T-helper 22 cell (primary cell): ENCODE results near the gene NOC2L.
"Not testable (repeated sequence)": the region's sequence is repeated elsewhere in the genome, so short reads cannot be mapped to it uniquely, and the experiment has no call there.

Source experiments
- DNase-seq: peaks from one replicate; pipeline ENCODE4 v3.0.0-alpha.2; 2020; ENCODE audit warnings: low read depth

NOC2L gene

DNA sequence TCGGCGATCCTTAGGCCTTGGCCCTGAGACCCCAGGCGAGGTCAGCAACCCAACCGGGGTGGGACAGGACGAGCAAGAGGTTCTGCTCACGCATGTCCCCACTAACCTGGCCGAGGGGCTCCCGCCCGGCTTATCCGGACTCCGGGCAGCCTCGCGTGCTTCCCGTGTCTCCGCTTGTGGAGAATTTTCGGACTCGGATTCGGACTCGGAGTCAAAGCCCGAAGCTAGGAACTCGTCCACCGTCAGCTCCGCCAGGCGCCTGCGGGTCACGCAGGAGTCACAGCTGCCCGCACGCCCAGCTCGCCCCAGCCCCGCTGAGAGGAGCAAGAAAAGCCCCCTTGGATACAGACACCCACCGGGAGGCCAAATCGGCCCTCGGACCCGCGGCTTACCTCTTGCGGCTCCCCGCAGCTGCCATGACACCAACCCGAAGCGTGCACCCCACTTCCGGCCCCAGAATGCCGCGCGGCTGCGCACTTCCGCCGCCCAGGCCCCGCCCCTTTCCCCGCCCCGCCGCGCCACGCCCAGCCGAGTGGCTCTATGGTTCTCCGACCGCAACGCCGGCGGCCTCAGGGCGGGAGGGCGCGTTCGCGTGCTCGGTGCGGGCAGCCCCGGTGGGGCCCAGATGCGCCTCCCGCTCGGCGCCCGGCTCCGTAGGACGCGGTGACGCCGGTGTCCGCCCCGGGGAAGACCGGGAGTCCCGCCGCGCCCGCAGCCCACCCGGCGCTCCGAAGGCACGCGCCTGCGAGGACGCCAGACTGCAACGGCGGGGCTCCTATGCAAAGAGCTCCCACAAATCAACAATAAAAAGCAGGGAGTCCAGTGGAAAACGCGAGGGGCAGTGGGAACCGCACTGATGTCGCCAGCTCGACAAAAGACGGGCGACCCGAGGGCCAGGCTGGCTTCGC is at the start of gene NOC2L:
TSS of gene NOC2L (minus strand) at position 434 of the 908 bp plus-strand sequence. CDS start at position 418, 16 bp downstream.
- DNase-seq = peak; percentile 86

DNA sequence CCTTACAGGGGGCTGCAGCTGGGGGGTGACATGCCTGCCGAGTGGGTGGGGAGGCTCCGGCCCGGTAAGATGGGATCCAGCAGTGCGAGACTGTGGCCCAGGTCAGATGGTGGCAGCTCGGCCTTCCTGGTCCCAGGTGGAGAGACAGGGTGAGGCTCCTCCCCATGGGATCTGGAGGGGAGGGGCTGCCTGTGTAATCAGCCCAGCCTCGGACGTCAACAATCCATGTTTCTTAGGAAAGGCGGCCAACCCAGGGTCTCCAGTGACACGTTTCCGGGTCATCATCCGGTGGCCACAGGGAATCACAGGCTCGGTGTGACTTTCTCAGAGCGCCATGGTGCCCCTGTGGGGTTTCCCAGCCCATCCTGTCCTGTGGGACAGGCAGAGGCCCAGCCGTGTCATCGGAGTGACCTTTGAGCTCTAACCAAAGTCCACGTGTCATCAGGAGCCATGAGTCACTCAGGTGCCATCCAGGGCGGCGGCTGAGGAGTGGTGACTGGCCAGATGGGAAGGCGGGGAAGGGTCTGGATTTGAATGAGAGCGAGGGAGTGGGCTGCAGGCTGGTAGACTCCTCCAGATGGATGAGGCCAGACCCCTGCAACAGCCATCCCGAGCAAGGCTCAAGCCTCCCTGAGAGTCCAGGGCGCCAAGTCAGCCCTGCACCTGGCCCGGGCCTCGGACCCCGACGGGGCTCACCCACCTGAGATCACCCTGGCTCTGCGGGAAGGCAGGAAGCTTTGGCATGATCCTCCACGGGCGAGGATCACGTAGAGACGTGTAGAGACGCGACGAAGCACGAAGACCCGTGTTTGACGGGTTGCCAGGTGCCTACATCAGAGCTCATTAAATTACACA is 47.5 kb upstream of the NOC2L start:
- DNase-seq = no peak

DNA sequence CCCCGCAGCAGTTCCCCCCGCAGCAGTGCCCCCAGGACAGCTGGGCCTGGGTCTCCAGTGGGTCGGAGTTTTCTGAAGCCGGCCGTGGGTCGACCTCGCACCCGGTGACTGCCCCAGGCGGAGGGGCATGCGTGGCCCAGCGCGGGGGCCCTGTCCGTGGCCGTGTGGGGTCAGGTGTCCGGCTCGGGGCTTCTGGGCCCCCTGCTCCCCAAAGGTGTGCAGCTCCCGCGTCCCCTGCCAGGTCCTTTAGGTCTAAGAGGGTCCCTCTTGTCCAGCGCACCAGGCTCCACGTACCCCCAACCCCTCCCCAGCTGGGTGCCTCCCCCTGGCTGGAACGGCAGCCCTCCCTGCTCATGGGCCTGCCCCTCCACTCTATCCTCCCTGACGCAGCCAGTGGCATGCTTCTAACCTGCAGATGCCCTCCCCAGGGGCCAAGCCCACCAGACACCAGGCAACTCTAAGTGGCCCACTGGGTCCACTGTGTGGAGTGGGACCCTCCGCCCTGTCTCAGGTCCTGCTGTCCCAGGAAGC is 46.8 kb upstream of the NOC2L start:
- DNase-seq = no peak

DNA sequence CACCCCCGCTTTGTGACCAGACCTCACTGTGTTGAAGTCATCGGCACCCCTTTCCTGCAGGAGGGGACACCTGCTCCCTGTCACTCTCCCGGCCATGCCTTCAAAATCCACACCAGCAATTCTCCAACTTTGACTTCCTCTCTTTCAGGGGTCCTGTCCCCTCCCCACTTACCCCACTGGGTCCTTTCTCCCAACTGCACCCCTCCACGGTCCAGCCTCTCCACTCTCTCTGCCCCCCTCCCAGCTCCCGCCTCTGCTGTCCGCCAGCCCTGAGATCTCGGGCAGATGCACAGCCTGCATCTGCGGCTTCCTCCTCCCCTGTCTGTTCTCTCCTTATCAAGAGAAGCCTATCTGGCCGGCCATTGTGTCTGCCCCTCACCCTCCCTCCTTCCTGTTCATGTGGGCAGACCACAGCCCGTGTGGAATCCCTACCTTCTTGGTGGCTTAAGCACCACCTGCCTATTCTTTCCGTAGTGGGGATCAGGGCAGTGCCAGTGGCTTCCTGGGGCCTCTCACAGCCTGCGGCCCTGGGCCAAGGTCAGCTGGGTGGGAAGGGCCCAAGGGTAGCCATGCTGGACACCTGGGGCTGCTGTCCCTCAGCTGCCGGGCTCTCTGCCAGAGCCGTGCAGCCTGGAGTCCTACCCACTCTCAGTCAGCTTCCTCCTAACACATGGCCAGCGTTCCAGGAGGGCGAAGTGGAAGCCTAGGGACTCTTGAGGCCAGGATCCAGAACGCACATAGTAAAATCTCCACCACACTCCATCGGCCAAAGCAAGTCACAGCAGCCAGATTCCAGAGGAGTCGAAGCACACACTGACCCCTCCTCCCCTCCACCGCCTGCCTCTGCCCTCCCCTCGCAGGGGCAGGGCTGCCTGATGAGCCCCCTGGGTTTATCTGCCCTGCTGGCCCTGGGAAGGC is 46.0 kb upstream of the NOC2L start:
- no peak for DNase-seq

DNA sequence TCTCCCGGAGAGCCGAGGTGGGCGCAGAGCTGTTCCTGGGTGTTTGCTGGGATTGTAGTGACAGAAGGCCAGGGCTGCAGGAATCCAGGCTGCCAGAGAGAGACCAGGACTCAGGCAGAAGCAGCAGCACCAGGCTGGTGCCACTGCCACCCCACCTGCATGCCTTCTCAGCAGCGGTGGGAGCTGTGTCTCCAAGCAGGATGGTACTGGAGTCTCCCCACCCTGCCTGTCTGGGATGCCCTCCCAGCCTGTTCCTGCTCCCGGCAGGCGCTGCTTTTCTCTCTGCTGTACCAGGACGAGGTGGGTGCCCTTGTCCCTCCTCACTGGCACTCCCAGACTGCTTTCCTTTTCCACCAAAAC is 45.3 kb upstream of the NOC2L start:
- no peak for DNase-seq

DNA sequence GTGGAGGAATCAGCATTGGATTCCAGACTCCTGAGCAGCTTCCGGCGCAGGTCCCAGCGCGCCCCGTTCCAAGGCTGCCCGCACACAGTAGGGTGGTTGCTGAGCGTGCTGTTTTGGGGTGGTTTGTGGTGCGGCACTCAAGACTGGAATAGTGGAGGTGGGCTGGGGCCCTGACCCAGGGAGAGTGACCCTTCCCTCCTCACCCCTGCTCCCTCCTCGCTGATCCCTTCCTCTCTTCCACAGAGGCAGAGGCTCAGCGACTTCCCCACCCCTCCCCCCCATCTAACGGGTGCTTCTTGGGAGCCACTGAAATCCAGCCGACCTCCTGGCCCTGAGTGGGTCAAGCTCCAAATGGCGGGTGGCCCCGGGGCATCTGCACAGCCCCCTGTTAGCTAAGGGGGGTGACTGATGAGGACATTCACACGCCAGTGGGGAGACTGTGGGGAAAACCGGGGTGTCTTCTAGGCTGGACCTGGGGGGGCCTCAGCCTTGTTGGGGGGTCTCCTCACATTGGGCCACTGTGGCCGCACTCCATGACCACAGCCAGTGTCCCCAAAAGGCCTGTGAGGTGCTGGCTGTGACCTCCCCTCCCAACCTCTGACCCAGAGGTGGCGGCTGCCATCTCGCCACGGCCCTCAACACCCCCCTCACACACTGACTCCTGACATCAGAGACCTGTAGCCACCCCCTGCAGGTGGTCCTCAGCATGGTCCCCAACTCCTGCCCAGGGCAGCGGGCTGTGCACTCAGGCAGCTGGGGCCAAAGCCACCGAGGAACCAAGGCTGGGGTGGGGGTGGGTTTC is 44.8 kb upstream of the NOC2L start:
- no peak for DNase-seq

DNA sequence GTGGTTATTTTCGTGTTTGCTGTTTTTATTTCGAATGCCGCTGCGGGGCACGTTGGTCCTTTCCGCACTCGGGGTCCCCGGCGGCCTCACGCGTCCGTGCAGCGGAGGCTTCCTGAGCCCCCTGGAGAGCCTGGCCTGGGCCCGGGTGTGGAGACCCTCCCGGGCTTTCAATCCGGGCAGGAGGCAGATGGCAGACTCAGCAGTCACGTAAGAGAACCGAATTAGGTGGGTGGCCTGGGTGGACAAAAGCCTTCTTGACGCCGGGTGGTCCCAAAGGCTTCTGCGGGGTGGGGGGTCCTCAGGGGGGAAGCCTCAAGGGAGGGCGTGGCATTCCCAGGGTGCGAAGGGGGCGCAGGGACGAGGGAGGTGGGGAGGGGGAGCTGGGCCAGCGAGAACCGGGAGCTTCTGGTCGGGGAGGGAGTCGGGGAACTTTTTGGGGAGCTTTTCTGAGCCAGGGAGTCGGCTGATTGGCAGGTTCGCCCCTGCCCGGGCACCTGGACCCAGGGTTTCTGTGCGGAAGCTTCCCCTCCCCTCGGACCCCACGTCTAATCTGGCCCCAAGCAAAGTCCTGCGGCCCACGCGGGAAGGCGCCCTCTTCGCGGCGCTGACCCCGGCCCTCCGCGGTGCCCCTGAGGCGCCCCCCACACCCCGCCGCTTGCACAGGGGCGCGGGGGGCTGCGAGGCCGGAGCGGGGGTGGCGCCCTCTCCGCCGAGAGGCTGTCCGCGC is 42.2 kb upstream of the NOC2L start:
- DNase-seq = no peak

DNA sequence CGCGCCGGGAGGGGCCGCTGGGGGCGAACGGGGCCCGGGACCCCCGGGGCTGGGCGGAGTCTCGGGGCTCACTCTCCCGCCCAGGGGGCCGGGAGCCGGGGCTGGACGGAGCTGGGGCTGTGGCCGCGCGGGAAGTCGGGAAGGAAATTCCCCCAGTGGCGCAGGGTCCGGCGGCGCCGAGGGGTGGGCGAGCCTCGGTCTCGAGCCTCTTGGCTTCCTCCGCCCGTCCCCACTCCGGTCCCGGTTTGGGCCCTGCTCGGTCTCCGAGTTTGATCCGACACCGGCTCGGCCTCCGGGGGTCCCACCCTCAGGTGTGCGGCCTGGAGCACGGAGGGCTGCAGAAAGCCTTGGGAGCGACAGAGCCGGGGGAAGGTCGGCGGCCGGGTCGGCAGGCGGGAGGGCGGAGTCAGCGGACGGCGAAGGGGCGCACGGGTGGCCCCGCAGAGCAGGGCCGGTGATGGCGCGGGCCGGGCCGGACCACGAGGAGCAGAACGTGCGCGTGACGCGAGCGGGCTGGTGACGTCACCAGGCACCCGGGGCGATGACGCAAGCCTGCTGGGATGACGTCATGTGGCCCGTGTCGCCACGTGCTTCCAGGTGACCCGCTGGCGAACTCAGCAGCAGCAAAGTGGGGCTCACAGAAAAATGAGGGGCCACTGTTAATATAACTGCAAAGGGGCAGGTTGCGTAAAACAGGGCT is 41.5 kb upstream of the NOC2L start:
- DNase-seq = peak; percentile 57

DNA sequence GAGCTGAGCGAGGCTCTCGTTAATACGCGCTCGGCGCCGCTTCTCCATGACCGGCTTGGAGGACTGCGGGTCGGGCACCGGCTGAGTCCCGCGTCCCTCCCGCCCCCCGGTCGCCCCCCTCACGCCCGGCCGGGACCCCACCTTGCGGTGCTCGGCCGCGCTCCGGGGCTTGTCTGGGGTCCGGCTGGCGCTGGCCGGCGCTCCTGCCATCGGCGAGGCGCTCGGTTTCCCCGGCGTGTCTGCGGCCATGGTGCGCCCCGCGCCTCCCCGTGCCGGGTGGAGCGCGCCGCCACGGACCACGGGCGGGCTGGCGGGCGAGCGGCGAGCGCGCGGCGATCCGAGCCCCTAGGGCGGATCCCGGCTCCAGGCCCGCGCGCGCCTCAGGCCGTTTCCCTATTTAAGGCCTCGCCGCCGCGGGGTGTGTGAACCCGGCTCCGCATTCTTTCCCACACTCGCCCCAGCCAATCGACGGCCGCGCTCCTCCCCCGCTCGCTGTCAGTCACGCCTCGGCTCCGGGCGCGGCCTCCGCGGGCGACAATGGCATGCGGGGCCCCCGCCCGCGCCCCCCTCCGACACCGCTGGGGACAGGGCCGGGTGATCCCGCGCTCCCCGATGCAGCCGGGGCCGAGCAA is 40.8 kb upstream of the NOC2L start, which contains the start of gene HES4:
TSS of gene HES4 (minus strand) at position 373 of the 632 bp plus-strand sequence. CDS start at position 249, 124 bp downstream.
- peak; percentile 51 for DNase-seq

DNA sequence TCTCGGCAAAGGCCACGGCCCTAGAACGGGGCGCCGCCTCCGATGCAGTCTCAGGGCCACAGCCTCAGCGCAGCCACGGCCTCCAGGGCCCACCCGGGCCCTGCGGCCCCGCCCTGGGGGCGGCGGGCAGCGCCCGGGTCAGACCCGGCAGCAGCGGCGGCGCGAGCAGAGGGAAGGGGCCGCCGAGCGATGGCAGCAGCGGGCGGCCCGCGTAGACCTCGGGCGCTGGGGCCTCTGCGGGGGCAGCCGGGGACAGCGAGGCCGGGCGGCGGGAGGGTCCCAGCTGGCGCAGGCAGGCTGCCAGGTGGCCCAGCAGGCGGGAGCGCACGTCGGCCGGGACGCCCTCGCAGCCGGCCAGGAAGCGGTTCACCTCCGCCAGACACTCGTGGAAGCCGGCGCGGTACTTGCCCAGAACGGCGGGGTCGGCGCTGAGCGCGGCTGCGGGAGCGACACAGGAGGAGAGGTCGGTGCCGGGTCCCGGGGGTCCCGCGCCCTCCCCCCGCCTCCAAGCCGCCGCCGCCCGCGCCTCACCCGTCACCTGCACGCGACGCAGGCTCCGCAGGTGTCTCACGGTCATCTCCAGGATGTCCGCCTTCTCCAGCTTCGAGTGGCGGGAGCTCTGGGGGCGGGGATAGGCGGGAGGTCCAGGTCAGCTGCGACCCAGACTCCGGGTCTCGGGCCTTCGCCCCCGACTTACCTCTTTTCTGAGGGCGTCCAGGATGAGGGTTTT is 40.1 kb upstream of the NOC2L start:
- no peak for DNase-seq

DNA sequence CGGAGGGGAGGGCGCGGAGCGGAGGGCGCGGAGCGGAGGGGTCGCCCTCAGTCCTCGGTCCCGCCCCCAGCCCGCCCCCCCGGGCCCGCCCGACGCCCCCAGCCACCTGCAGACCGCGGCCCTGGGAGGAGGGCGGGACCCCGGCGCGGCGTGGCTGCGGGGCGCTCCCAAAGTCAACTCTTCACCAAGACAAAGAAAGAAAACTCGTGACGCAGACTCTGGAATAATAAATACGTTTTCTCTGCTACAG is 39.6 kb upstream of the NOC2L start:
- no peak for DNase-seq

DNA sequence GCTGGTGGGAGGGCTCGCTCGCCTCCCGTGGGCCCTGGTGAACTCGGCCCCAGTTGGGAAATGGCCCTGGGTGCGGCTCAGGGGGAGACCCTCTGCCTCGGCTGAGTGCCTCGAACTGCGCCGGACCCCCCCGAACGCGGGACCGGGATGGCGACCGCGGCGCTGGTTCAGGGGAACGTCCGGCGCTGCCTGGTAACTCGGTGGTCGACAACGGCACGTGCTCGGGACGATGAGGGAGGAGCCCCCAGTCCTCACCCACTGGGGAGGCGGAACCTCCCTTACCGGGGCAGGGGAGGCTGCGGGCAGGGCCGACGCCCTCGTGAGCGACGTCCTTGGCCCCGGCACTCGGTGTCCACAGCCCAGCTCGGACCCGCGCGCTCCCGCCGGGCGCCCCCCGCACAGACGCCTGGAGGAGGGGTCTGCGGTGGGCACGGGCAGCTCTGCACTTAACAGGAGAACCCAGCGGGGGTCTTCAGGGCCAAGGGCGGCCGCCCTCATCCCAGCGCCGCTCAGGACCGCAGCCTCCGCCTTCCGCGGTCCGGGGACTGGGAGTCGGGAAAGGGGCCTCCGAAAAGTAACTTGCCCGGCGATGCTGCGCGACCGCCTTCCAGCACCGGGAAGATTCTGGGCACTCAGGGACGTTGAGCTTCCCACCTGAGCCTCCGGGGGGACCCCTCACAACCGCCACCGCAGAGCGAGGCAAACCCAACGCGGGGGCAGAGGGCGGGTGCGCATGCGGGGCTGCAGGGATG is 39.1 kb upstream of the NOC2L start:
- DNase-seq = no peak

DNA sequence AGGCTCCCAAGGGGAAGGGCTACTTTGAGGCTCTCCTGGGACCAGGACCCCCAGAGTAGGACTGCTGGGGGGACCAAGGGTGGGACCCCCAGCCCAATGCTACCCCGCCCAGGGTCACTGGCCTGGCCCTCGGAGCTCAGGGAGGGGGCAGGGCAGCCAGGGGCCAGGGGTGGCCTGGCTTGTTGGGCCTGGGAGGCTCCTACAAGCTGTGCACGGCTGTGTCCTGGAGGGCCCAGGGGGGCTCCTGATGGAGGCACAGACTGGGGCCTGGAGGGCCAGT is 38.6 kb upstream of the NOC2L start:
- DNase-seq = no peak

DNA sequence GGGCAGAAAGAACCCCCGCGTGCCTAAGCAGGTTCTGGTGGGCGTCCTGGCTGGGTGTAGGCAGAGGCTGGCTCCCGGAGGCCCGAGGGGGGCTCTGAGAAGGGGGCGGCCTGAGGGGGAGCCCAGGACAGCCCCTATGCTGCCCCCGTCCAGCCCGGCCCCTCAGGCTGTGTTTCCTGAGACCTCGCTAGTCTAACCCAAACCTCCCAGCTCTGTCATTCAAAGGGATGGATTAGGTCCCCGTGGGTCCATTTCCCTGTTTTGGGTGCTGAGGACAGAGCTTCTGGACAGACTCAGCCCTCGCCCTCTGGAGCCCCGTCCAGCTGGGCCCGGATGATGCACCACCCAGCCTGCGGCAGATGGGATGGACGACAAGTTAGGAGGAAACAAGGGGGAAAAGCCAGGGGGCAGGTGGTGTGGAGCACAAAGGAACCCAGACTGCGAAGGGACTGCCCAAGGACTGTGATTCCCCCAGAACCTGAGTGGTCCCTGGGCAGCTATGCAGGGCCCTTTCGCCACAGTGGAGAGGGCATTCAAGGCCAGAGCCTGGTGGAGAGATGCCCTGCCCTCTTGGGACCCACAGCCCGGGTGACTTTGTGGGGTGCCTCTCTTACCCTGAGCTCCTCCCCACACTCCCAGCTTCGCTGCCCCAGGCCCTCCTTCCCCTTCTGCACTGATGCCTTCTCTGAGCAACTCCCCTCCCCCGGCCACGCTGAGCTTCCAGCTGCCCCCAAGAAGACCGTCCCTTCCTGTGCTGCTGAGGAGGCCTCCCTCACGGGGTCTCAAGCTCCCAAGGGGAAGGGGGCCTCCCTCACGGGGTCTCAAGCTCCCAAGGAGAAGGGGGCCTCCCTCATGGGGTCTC is 38.0 kb upstream of the NOC2L start:
- no peak for DNase-seq

DNA sequence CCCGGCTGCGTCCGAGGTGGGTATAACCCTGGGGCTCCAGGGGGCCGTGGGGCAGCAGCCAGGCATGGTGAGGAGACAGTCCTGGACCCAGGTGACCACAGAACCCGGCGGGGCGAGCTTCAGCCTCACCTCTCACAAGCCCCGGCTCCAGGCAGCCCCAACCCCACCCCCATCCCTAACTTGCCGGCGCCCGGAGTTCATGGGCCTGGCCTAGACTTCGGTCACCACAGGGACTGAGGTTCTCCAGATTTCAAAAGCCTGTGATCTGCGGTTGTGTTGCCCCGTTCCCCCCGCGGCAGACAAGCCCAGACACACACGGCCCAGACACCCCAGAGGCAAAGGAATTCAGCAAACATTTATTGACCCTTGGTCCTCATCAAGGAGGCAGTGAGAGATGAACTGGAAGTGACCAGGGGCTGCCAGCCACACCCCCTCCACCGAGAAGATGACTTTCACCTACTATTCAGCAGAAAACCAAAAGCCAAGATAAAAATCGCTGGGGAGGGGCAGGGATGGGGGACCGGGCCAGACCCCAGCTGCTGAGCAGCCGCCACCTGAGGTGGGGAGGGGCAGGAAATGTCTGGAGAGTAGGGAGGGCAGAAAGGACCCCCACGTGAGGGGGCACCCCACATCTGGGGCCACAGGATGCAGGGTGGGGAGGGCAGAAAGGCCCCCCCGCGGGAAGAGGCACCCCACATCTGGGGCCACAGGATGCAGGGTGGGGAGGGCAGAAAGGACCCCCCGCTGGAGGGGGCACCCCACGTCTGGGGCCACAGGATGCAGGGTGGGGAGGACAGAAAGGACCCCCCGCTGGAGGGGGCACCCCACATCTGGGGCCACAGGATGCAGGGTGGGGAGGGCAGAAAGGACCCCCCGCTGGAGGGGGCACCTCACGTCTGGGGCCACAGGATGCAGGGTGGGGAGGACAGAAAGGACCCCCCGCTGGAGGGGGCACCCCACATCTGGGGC is 36.9 kb upstream of the NOC2L start:
- DNase-seq = no peak

DNA sequence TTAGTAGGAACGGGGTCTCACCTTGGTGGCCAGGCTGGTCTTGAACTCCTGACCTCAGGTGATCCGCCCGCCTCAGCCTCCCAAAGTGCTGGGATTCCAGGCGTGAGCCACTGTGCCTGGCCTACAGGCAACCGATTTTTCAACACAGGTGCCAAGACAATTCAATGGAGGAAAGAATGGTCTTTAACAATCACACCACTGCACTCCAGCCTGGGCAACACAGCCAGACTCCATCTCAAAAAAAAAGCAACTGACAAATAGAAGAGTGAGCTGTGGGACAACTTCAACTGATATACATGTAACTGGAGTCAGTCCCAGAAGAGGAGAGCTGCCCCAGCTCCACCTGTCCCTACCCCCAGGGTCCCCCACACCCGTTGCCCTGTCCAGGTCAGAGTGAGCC is 35.5 kb upstream of the NOC2L start:
- not testable (repeated sequence) for DNase-seq
